Heart right ventricle (tissue), 16 donors: ENCODE results near the gene CLEC16A. TPM values are rescaled to one million over a fixed set of nuclear protein-coding genes. Genes with fewer than 3 reads are reported as not detected.

ENCODE experiments used
- ATAC-seq, 8 donors: fragments of 200-7000 bp; cut with Tn5 transposase; one replicate each; pipeline ENCODE4 v1.9.1; 2020; ENCODE audit warnings: mild to moderate bottlenecking in 8 of 8, moderate library complexity in 8 of 8, moderate number of reproducible peaks in 1 of 8
- DNase-seq, 2 donors: peaks; one replicate each; pipeline ENCODE4 v3.0.0-alpha.2; 2020
- H3K27ac ChIP-seq, 10 donors: fragments of 200-600 bp; sonication (generic) in 2 of 10; one replicate each; pipeline versions ENCODE4 v1.5.0 to v1.8.0; 2020 to 2022; ENCODE audit warnings: mild to moderate bottlenecking in 3 of 10
- H3K27me3 ChIP-seq, 7 donors: fragments of 200-600 bp; one replicate each; pipeline ENCODE4 v1.8.0; 2021 to 2022; ENCODE audit warnings: mild to moderate bottlenecking in 2 of 7
- H3K36me3 ChIP-seq, 9 donors: fragments of 200-600 bp; sonication (generic) in 1 of 9; one replicate each; pipeline versions ENCODE4 v1.5.0 to v1.8.0; 2020 to 2022; ENCODE audit warnings: mild to moderate bottlenecking in 2 of 9
- H3K4me1 ChIP-seq, 9 donors: fragments of 200-600 bp; sonication (generic) in 1 of 9; one replicate each; pipeline versions ENCODE4 v1.5.0 to v1.8.0; 2020 to 2022; ENCODE audit warnings: mild to moderate bottlenecking in 4 of 9
- H3K4me3 ChIP-seq, 10 donors: fragments of 200-600 bp; sonication (generic) in 2 of 10; one replicate each; pipeline versions ENCODE4 v1.5.0 to v1.8.0; 2020 to 2022; ENCODE audit warnings: mild to moderate bottlenecking in 7 of 10, moderate library complexity in 2 of 10
- H3K9me3 ChIP-seq, 11 donors: fragments of 200-600 bp in 10 of 11; sonication (generic) in 2 of 11; one replicate each; pipeline versions ENCODE4 v1.5.0 to v1.8.0; 2013 to 2022; ENCODE audit warnings: mild to moderate bottlenecking in 2 of 11, control low read depth in 1 of 11, moderate library complexity in 1 of 11
- WGBS, 2 donors: extraction: QIAGEN DNeasy Blood & Tissue Kit; methylation state at CpG; one replicate each; pipeline ENCODE4 v1.1.7; 2013; ENCODE audit warnings: inconsistent platforms in 1 of 2; 5-methylcytosine and 5-hydroxymethylcytosine counted together
- intact Hi-C, 10 donors: fragments of 100-400 bp; cut with DNase I; formaldehyde crosslinking; loops; one replicate each; pipeline versions ENCODE4 v1.11.1 to v1.14.2; 2022
- polyA plus RNA-seq, 2 donors: library from polyadenylated mRNA; stranded (reverse); fragments of 200-250 nt; gene quantifications; one replicate each; pipeline ENCODE4 v1.2.3, GENCODE V29; 2013
- total RNA-seq, 10 donors: library from RNA; stranded (reverse); fragmentation: NEBNext Ultra II Directional in 3 of 10; extraction: Animal tissue kit (Norgen Biotek cat#: 25700) in 3 of 10; gene quantifications; one replicate each; pipeline versions ENCODE4 v1.2.1 to v1.2.4, GENCODE V29; 2021 to 2023
- TF ChIP-seq, protein P1 (sequence below), 9 donors: fragments of 200-600 bp; sonication (generic) in 2 of 9; IDR thresholded peaks; one replicate each; pipeline versions ENCODE4 v1.5.0 to v1.8.0; 2021 to 2022; ENCODE audit warnings: antibody characterized with exemption in 9 of 9, mild to moderate bottlenecking in 5 of 9, moderate library complexity in 1 of 9
- donor health status: Arrhythmogenic right ventricular cardiomyopathy.
- donor health status: ischemic (EF 13 %, LVEDD 7.1; RV severe dilation, severe dysfunction).
- donor health status: healthy with polysubstance abuse.
- donor health status: DM: no; HTN: yes; CAD: no.
- donor health status: DM: no; HTN: no; CAD: no.
- donor health status: ischemic (EF 25% LVEDD 6.9; RV normal size, moderate dysfunction).
- donor health status: ischemic (EF 25% LVEDD 5.7; RV mildly dilated, moderate dysfunction).
- donor health status: healthy.
- donor health status: DM: yes; HTN: yes; CAD: no.
- donor health status: Ischemic cardiomyopathy.
- donor health status: ischemic (EF 35%, LVEDD 5.7; RV mildly dilated, moderate dysfunction).
- donor health status: nonischemic (EF 11% LVEDD 7.7; RV severe dilation, severe dysfunction).
- donor health status: DM: yes; HTN: yes; CAD: no.
- donor health status: PGD.
- donor health status: ischemic (EF 29% LVEDD 5.4; RV normal size, mild dysfunction).
- donor health status: nonischemic (EF 23%, LVEDD 6.1; RV moderate dilation, normal function).

Gene CLEC16A
- total and polyA plus RNA-seq, 12 donors, result 12.1 to 30.8 (median 23.0) TPM

DNA sequence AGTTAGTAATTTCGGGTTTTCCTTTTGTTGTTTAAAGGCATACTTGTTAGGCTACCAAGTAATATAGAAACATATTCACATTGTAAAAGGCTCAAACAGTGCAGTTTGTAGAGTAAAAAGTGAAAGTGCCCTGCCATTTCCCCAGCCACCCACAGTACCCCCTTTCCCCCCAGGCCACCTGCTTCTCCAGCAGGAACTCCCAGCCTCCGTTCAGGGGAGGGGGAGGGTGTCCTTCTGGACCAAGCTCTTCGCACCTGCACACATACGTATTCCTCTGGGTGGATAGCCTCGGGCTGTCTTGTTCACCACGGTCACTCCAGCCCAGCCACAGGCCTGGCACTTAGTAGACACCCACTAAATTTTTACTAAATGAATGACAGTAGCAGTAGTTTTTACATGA, 144.5 kb downstream of the CLEC16A start:
- H3K27ac ChIP-seq, result no peak overlapping the region
- peaks cover 0 to 37% (median 0%) of the 10 kb centered on the region in 9 donors for H3K36me3 ChIP-seq

DNA sequence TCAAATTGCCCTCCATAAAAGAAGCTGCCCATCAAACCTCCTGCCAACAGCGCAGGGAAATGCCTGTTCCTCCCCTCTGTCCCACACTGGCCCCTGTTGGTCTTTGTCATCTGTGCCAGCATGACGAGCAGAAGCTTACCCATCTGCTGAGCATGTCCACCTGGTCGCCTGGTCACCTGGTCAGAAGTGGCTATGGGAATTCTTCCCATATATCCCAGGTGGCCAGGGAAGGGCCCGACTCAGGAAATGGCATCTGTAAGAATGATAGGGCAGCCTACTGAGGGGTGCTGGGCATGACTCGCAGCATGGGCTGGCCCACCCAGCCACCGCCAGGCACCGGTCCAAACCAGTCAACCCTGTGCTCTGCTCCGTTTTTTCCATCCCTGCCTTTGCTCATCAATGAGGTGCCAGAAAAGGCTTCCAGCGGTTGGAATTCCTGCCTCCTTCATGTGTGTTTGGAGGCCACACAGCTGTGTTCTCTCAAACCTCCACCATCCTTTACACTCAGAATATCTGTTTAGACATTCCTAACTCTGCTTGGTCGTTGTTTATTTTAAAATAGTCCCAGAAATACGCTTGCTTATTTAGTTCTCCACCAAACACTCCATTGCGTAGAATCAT, 145.2 kb downstream of the CLEC16A start:
- intact Hi-C loops, result no loop called here
- WGBS, 2 donors, result 82 to 85% methylated on average over 12 of the region's 12 CpGs
- Histone ChIP-seq H3K4me3 (no peak overlapping the region), H3K36me3 (peaks cover 0 to 33% (median 0%) of the 10 kb centered on the region in 9 donors), H3K4me1 (peaks cover 0 to 13% (median 0%) of the 10 kb centered on the region in 9 donors), H3K27me3 (no peaks in the 10 kb centered on the region), H3K27ac (no peak overlapping the region), H3K9me3 (no peaks in the 10 kb centered on the region)
- ATAC-seq (peak in 2 of 8 donors; percentile 19 to 43), DNase-seq (no peak)
- TF ChIP-seq, protein P1, sequence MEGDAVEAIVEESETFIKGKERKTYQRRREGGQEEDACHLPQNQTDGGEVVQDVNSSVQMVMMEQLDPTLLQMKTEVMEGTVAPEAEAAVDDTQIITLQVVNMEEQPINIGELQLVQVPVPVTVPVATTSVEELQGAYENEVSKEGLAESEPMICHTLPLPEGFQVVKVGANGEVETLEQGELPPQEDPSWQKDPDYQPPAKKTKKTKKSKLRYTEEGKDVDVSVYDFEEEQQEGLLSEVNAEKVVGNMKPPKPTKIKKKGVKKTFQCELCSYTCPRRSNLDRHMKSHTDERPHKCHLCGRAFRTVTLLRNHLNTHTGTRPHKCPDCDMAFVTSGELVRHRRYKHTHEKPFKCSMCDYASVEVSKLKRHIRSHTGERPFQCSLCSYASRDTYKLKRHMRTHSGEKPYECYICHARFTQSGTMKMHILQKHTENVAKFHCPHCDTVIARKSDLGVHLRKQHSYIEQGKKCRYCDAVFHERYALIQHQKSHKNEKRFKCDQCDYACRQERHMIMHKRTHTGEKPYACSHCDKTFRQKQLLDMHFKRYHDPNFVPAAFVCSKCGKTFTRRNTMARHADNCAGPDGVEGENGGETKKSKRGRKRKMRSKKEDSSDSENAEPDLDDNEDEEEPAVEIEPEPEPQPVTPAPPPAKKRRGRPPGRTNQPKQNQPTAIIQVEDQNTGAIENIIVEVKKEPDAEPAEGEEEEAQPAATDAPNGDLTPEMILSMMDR (IDR thresholded peaks at IDR 0.05), result no peak

More for the DNA sequence above, 144.5 kb downstream of the CLEC16A start:
- DNase-seq (no peak), ATAC-seq (no peak)
- intact Hi-C loops, result no loop called here
- H3K4me3 ChIP-seq, result no peak overlapping the region
- TF ChIP-seq, protein P1 (IDR thresholded peaks at IDR 0.05), result no peak
- WGBS, 2 donors, result 93 to 96% methylated on average over 6 of the region's 6 CpGs
- no peaks in the 10 kb centered on the region for H3K27me3 ChIP-seq
- H3K4me1 ChIP-seq, result peaks cover 0 to 15% (median 0%) of the 10 kb centered on the region in 9 donors
- no peaks in the 10 kb centered on the region for H3K9me3 ChIP-seq

DNA sequence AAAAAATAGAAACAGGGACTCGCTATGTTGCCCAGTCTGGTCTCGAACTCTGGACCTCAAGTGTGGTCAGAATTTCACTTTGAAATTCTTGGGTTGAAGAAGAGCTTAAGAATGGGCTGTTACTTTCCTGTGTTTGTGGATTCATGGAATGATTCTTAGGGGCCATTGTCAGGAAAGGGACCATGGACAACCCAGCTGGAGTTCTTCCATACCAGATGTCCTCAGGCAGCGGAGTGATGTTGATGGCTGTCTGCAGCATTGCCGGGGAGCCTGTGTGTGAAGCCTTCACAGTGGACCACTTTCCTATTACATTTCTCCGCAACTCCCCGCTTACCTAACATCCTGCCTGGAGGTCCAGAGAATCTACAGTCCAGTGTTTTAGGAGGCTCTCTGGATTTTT, 145.9 kb downstream of the CLEC16A start:
- intact Hi-C loops, result no loop called here
- Histone ChIP-seq H3K4me3 (no peak overlapping the region), H3K9me3 (no peaks in the 10 kb centered on the region), H3K27me3 (no peaks in the 10 kb centered on the region), H3K36me3 (peaks cover 0 to 29% (median 0%) of the 10 kb centered on the region in 9 donors), H3K4me1 (peaks cover 0 to 10% (median 0%) of the 10 kb centered on the region in 9 donors), H3K27ac (no peak overlapping the region)
- 82 to 89% methylated on average over 6 of the region's 6 CpGs for WGBS, 2 donors
- DNase-seq (no peak), ATAC-seq (no peak)
- TF ChIP-seq, protein P1 (IDR thresholded peaks at IDR 0.05), result no peak

DNA sequence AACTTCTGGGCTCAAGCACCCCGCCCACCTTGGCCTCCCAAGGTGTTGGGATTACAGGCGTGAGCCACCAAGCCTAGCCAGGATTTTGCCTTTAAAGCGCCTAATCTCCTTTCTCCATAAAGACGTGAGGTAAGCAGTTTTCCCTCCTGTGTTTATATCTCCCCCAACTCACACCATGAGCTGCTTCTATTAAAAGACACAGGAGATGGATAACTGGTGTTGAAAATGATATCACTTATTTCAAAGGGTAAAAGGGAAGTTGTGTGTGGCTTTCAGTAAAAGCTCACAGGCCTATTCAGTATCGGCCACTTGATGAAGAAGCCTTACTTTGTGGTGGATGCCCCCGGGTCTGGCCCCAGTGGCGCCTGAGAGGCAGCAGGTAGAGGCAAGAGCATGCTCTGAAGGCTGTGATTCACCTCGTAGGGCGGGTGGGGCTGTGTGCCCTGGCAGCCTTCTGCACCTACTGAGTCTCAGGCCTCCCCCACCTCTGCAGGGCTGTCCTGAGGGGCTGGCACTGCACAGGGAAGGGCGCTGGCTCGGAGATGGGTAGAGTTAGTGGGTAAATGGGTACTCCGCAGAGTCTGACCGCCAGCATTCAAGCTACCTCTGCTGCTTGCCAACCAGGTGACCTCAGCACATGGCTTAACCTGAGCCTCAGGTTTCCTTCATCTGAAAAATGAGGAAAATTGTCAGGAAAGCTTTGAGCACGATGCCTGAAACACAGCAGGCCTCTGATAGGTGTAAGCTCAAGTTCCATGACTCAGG, 146.8 kb downstream of the CLEC16A start:
- intact Hi-C loops, result no loop called here
- H3K36me3 ChIP-seq, result peaks cover 0 to 26% (median 0%) of the 10 kb centered on the region in 9 donors
- H3K9me3 ChIP-seq, result no peaks in the 10 kb centered on the region
- no peak overlapping the region for H3K4me3 ChIP-seq
- WGBS, 2 donors, result 90 to 92% methylated on average over 14 of the region's 14 CpGs
- TF ChIP-seq, protein P1 (IDR thresholded peaks at IDR 0.05), result no peak
- ATAC-seq (no peak), DNase-seq (no peak)
- no peaks in the 10 kb centered on the region for H3K27me3 ChIP-seq
- H3K27ac ChIP-seq, result no peak overlapping the region
- peaks cover 0 to 10% (median 0%) of the 10 kb centered on the region in 9 donors for H3K4me1 ChIP-seq
